ENCODE results near the gene TAC3. TPM values are rescaled to one million over a fixed set of nuclear protein-coding genes. Genes with fewer than 3 reads are reported as not detected.

The TAC3 gene
- total and polyA plus RNA-seq, 2 donors (not counting 3 experiments of a cell fraction or from before 2014, with no cell fraction given), result not detected

GRCh38 chr12:57009949-57010626 lies 6.2 kb downstream of the TAC3 start:
- ChIA-PET CTCF (interaction anchor here (1.3 to 5.5 kb wide), 4 partner anchors 22 to 102 kb away, joined by 3 to 32 read pairs (median 4); partner anchors contain the start of gene STAT6), POLR2A (no interaction called here)
- no peak overlapping the region for H3K4me3 ChIP-seq (replicated peaks in 1 of 3; ENCODE audit: insufficient read depth in 1 of 3, low read depth in 1 of 3, low read length in 3 of 3)
- H3K79me2 ChIP-seq (ENCODE audit: control insufficient read depth, insufficient read depth, low read length), result peaks cover 9% of the 10 kb centered on the region
- no peak overlapping the region for H3K27ac ChIP-seq (ENCODE audit: insufficient read depth, low read depth, low read length)
- no peaks in the 10 kb centered on the region for H3K36me3 ChIP-seq (ENCODE audit: control insufficient read depth in 2 of 2, extremely low read depth in 1 of 2, insufficient read depth in 2 of 2, low read length in 2 of 2)
- H3K9ac ChIP-seq (replicated peaks; ENCODE audit: extremely low read depth, insufficient read depth, low read length), result no peak overlapping the region
- H3K4me1 ChIP-seq (ENCODE audit: control insufficient read depth, extremely low read depth, insufficient read depth, low read length), result peaks cover 8% of the 10 kb centered on the region
- no TSS peak for BruUV-seq (replicated peaks)
- peaks cover 18 to 24% of the 10 kb centered on the region in 2 experiments for H3K27me3 ChIP-seq (ENCODE audit: control insufficient read depth in 2 of 2, insufficient read depth in 2 of 2, low read length in 2 of 2)
- intact Hi-C loops (cut with micrococcal nuclease) (no loop called here), dilution Hi-C loops (cut with MboI; ENCODE audit: extremely low pct_ligation_motif_present, low sequenced_read_pairs) (no loop called here)
- H4K20me1 ChIP-seq (replicated peaks; ENCODE audit: control insufficient read depth, extremely low read depth, insufficient read depth, low read length), result no peaks in the 10 kb centered on the region
- FAIRE-seq (no peak), DNase-seq (ENCODE audit: low read depth, low spot score) (no peak)
- H3K4me2 ChIP-seq (ENCODE audit: insufficient read depth, low read length), result no peak overlapping the region
- no peaks in the 10 kb centered on the region for H3K9me1 ChIP-seq (replicated peaks; ENCODE audit: control insufficient read depth, extremely low read depth, insufficient read depth, low read length)
- TF ChIP-seq JUN (IDR thresholded peaks at IDR 0.05; ENCODE audit: borderline replicate concordance, insufficient read depth, insufficient read length, low read depth) (no peak), MYC (IDR thresholded peaks at IDR 0.05; ENCODE audit: low read depth, low read length) (no peak), EZH2 (IDR thresholded peaks at IDR 0.05; ENCODE audit: borderline replicate concordance, low read depth, low read length, severe bottlenecking) (no peak), POLR2AphosphoS5 (IDR thresholded peaks at IDR 0.05; ENCODE audit: insufficient read depth, low read depth, low read length) (no peak), POLR2A (IDR thresholded peaks at IDR 0.05; ENCODE audit: low read depth, low read length) (no peak), GATA2 (IDR thresholded peaks at IDR 0.05; ENCODE audit: insufficient read depth, insufficient read length, low read depth, low read length) (no peak), FOS (IDR thresholded peaks at IDR 0.05; ENCODE audit: borderline replicate concordance, insufficient read depth, low read length) (no peak), CTCF (IDR thresholded peaks at IDR 0.05; ENCODE audit: extremely low read depth in 1 of 2, insufficient read depth in 1 of 2, low read depth in 1 of 2, low read length in 2 of 2) (no peak)
- TF ChIP-seq, protein P1, sequence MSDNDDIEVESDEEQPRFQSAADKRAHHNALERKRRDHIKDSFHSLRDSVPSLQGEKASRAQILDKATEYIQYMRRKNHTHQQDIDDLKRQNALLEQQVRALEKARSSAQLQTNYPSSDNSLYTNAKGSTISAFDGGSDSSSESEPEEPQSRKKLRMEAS (IDR thresholded peaks at IDR 0.05; ENCODE audit: insufficient read depth, insufficient read length), result no peak
- H3K9me3 ChIP-seq (replicated peaks; ENCODE audit: control insufficient read depth, insufficient read depth, low read length), result no peaks in the 10 kb centered on the region
- H2AFZ ChIP-seq (ENCODE audit: low read depth, low read length), result no peak overlapping the region

All from endothelial cell of umbilical vein (primary cell).